Posterior cingulate gyrus (tissue), 11 donors: ENCODE results near the gene GRIK3.
"Not testable (repeated sequence)": the region's sequence is repeated elsewhere in the genome, so short reads cannot be mapped to it uniquely, and the experiment has no call there.

ENCODE experiments used
- DNase-seq, 10 donors: peaks; one replicate each; pipeline versions ENCODE4 v3.0.0 to v3.0.0-alpha.2; 2020 to 2021; ENCODE audit warnings: mixed read lengths in 3 of 10
- intact Hi-C: fragments of 100-400 bp; cut with DNase I; formaldehyde crosslinking; loops from one replicate; pipeline ENCODE4 v1.15.1; 2023

Gene GRIK3

DNA sequence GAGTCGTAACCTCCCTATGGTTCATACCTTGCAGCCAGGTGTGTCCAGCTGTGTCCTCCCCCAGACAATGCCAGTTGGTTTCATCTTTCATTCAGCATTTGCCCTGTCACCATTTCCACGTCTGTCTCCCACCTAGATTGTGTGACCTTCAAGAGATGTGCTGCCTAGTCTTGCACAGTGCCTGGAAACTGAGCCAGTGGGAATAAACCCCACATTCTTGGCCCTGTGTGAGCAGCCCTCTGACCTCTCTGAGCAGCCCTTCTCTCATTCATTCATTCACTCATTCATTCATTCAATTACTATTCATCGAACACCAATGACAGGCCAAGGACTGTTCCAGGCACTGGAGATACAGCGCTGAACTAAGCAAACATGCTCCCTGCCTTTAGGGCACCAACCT lies 115.7 kb downstream of the GRIK3 start:
- intact Hi-C loops, result no loop called here
- DNase-seq, result no peak

DNA sequence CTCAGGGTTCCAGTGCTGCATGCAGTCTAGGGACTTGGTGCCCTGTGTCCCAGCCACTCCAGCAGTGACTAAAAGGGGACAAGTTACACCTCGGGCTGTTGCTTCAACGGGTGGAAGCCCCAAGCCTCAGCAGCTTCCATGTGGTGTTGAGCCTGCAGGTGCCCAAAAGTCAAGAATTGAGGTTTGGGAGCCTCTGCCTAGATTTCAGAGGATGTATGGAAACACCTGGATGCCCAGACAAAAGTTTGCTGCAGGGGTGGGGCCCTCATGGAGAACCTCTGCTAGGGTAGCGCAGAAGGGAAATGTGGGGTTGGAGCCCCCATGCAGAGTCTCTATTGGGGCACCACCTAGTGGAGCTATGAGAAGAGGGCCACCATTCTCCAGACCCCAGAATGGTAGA lies 117.8 kb downstream of the GRIK3 start:
- DNase-seq, intact Hi-C loops: not testable (repeated sequence)

DNA sequence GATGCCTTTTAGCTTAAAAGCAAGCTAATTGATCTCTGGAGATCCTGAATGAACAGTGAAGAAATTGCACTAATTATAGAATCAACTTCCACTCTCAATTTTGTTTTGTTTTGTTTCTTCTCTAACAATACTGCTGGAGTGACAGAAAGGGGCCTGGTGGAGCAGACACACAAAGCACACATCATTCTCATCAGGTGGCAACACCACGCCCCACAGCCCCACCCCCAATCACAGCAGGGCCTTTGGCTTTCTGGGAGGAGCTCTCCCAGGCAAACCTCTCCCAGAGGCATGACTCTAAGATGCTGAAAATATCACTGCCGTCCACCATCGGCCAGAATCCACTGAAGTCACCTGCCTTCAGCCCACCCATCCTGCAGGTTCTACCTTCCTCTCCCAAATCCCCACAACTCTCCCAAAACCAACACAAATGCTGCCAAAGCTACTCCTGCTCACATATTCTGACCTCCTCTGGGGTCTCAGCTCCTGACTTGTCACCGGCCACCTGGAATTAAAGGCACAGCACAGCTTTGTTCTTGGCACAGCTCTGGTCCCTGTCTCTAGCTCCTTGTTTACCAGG lies 120.7 kb downstream of the GRIK3 start:
- intact Hi-C loops, result no loop called here

DNA sequence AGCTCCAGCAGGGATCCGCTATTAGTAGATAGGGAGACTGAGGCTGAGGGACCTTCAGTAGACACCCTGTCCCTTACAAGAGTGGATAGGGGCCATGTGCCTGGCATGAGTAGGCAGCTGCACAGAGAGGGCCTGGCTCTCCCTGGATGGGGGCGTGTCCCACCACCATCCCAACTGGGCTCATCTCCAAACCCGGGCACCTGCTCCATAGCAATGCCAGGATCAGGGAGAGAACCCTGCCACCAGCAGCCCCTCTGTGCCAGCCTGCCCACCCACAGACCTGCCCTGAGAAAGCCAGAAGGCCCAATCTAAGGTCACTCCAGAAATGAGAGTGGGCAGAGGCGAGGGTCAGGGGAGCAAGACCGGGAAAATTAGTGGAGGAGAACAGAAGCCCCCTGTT lies 121.3 kb downstream of the GRIK3 start:
- no peak for DNase-seq
- intact Hi-C loops, result no loop called here

More for the DNA sequence above, 120.7 kb downstream of the GRIK3 start:
- DNase-seq, result no peak

DNA sequence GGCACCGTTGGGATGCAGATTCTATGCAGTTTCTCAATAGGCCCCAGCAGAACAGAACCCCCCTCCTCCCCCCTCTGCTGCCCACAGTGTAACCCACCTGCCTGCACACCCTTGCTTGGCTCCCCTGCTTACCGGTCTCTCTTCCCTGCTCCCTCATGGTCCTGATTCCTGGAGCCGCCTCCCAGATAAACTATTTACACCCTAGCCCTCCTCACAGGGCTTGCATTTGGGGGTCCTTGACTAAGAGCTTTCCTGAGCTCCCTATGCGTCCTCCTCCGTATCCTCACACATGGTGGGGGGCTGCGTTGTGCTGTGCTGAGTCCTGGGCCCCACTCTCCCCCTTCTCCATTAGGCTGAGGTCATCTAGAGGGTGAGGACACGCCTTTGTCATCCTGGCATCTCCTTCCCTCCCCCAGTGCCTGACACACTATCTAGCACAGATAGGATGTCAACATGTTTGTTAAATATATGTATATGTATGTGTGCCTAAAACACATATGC lies 121.9 kb downstream of the GRIK3 start:
- DNase-seq, result no peak
- intact Hi-C loops, result no loop called here

DNA sequence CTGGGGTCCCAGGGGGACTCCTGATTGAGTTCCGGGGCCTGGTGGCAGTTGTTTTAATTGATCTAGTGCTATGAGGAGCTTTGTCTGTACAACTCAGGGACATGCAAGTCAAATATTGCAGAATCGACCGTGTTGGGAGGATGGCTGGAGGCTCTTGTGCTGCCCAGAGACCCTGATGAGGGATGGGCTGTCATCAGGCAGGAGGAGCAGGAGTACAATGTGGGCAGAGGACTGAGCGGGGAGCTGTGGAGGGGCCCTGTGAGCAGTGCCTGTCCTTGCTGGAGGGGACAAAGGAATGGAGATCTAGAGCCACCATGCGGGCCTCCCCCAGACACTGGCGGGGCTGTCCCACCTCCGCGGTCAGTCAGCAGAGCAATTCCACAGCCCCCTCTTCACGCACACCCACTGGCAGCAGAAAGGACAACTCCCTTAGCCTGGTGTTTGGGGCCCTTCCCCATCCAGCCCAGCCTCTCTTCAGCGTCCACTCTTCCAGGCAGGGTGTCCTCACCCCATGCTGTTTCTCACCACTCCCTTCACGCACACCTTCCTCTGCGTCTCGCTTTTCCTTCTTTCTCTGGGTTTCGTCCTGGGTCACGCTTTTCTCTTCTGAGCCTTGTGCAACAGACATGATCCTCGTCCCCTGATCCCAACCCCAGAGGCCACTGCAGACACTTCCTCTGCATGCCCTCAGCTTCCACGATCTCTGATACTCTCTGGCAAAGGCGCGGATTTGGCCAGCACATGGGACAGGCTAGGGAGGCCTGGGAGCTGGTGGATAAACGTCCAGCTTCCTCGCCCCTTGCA lies 122.6 kb downstream of the GRIK3 start:
- no peak for DNase-seq
- intact Hi-C loops, result no loop called here

DNA sequence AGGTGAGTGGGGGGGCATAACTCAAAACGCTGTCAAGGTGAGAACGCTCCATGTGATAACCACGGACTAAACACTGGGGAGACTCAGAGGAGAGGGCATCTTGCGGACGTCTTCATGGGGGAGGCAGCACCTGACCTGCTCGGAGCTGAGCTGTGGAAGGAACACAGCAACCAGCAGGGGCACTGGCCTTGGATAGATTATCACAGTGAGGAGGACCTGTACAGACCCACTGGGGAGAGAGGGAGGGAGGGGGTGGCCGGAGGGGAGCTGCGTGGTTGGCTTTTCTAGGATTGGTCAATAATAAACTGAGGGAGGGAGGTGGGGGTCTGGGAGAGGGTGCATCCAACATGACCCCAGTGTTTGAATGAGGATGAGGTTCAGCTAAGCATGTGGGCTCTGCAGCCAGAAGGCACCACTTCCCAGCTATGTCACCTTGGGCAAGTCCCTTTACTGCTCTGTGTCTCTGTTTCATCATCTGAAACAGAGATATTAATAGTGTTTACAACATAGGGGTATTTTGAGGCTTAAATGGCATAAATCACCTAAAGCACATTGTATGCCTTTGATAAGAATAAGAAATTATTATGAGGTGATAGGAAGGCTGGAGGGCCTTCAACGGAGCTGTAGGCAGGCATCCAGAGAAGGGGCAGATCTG lies 123.3 kb downstream of the GRIK3 start:
- intact Hi-C loops, result no loop called here
- DNase-seq, result no peak

DNA sequence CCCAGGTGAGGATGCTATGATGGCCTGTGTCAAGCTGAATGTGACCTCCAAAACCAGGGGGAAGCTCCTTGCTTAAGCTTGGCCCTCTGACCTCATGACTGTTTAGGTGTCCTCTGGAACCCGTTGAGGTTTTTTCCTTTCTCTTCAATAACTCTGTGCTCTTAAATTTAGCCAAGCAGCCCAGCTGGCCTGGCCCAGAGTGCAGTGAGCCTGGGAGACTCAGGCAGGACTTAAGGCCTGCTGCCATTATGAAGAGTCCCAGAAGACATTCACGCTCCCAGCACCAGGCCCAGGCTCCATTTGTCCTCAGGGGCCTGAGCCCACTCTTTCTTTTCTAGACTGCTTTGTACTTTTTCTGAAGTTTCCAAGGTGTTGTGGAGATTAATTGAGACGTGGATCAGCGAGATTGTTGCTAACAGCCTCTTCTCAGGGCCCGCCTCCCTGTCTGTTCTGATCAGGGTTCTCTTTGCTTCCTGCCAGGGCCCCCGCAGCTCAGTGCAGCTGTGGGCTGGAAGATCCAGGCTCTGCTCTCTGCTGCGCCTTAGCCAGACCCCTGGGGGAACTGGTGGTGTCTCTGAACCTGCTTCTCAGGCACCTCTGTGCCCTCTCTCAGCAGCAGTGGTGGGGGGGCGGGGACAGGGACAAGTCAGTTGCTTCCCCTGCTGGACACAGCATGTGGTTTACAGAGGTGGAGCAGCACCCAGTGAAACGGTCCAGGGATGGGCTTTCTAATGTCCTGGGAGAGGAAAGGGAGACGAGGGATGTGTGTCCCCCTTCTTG lies 124.2 kb downstream of the GRIK3 start:
- intact Hi-C loops, result no loop called here
- DNase-seq, result no peak

DNA sequence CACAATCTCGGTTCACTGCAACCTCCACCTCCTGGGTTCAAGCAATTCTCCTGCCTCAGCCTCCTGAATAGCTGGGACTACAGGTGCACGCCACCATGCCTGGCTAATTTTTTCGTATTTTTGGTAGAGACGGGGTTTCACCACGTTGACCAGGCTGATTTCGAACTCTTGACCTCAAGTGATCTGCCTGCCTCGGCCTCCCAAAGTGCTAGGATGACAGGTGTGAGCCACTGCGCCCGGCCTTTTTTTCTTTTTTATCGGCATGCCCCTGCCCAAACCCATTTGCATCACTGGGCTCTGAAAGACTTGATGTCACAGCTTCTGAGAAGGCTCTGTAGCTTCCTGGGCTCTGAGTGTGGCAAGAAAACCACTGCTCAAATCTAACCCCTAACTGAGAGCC lies 125.0 kb downstream of the GRIK3 start:
- intact Hi-C loops, DNase-seq: not testable (repeated sequence)

DNA sequence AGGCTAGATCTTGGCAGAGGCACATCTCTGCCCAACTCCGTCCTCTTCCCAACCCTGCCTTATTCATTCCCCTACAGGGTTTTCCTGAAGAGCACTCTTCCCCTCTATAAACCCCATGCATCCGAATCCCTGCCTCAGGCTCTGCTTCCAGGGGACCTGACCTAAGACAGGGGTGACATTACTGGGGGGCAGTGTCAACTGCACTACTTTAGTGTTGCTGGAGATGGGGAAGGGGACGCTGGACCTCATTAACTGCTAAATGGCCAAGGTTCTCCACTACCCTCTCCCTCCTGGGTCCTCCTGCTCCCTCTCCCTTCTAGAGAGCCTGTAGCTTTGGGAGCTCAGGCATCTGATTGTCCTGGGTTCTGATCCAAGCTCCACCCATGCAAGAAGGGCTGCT lies 126.2 kb downstream of the GRIK3 start:
- intact Hi-C loops, result no loop called here

DNA sequence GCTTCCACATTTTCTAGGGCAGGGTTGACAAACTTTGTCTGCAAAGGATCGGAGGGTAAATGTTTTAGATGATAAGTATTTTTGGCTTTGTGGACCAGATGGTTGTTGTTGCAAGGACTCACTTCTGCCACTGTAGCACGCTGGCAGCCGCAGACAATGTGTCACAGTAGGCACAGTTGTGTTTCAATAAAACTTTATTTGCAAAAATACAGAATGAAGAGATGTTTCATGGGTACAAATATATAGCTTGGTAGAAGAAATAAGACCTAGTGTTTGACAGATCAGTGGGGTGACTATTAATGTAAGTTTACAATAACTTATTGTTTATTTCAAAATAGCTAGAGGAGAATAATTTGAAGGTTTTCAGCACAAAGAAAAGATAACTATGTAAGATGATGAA lies 127.8 kb downstream of the GRIK3 start:
- DNase-seq, result no peak
- intact Hi-C loops, result no loop called here

More for the DNA sequence above, 126.2 kb downstream of the GRIK3 start:
- DNase-seq, result no peak

DNA sequence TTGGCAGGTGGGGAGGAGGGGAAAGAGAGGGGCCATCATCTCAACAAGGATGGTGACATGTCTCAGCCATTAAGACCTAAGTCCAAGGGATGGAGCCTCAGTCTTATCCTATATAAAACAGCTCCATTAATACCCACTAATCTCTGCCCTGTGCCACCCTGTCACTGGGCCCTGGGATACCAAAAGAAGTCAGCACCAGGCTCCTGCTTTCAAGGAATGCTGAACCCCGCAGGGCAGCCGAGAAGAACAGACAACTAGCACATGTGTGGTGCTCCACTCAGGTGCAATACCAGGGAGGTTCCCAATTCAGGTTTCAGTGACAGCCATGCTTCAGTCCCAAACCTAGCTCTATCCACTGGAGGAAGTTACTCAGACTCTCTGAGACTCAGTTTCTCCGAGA lies 128.4 kb downstream of the GRIK3 start:
- DNase-seq, result no peak
- intact Hi-C loops, result no loop called here

DNA sequence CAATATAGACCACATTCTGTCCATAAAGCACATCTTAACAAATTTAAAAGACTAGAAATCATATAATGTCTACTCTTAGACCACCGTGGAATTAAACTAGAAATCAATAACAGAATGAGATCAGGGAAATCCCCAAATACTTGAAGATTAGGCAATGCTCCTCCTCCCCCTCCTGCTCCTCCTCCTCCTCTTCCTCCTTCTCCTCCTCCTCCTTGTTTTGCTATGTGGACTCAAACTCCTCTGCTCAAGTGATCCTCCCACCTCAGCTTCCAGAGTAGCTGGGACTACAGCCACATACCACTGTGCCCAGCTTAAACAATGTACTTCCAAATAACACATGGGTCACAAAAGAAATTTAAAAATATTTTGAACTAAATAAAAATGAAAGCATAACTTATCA lies 134.2 kb downstream of the GRIK3 start:
- DNase-seq, result no peak
- intact Hi-C loops, result no loop called here

DNA sequence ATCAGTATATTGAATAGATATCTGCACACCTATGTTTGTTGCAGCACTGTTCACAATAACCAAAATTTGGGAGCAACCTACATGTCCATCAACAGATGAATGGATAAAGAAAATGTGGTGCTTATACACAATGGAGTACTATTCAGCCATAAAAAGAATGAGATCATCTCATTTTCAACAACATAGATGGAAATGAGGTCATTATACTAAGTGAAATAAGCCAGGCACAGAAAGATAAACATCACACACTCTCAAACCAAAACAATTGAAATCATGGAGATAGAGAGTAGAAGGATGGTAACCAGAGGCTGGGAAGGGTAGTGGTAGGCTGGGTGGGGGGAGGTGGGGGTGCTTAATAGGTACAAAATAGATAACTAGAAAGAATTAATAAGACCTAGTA lies 136.5 kb downstream of the GRIK3 start:
- intact Hi-C loops, DNase-seq: not testable (repeated sequence)

DNA sequence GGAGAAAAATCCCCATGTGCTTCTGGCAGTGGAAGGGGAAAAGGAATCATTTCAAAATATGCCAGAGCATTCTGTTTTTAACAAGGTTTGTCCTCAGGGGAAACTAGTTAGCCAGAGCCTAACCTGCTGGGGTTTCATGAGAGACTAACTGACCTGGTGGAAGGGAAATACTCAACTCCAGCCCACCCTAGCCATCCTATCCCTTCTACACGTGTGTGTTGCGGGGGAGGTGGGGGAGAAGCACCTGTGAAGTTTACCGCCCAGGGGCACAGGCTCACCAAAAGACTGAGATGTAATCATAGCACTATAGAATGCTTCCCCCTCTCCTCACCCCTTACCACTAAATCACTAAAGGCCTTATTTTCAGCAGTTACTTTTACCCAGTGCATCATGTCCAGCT lies 139.5 kb downstream of the GRIK3 start:
- no peak for DNase-seq
- intact Hi-C loops, result no loop called here

DNA sequence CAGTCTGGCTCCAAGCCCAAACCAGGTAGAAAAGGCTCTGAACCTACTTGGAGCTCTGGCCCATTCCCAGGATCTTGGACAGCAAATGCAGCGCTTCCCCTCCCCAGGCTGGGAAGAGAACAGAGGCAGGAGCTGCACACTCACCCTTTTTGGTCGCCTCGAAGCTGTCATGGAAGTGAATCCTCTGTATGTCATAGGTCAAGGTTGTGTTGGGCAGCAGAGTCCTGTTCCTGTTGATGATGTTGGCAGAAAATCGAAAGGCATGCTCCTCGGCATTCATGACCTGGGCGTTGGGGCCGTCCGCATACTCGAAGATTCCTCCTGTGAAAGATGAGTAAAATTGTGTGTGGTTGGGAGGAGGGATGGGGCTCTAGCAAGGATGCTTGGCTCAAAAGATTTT lies 143.5 kb downstream of the GRIK3 start:
- intact Hi-C loops, result no loop called here
- DNase-seq, result no peak

DNA sequence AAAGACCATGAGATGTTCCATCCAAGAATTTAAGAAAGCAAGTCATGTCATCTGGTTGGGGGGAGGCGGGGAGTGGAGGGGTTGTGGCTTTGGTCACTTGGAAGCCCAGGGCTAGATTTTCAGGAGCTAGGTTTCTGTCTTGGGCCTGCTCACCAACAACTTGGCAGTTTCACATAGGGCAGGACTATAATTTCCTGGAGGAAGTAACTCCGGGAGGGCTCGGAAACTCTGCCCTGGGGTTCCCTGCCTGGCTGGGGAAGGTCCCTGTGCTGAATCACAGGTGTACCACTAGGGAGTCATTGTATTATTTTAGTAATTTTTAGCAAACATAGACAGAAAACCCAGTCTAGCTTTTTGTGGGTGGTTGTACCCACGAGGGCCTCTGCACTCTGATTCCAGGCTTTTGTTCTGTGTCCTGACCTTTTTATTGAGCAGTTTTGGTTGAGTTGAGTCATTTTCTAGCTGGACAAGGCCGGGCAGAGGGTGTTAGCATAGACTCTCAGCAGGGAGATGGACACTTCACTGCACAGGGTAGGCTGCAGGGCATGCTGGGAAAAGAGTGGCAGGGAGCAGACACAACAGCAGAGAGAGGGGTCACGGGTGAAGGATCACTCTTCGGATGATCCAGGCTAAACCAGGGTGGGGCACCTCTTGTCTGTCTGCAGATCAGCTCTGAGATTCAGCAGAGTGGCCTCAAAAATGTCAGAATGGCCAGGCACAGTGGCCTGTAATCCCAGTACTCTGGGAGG lies 144.7 kb downstream of the GRIK3 start:
- intact Hi-C loops, result no loop called here

DNA sequence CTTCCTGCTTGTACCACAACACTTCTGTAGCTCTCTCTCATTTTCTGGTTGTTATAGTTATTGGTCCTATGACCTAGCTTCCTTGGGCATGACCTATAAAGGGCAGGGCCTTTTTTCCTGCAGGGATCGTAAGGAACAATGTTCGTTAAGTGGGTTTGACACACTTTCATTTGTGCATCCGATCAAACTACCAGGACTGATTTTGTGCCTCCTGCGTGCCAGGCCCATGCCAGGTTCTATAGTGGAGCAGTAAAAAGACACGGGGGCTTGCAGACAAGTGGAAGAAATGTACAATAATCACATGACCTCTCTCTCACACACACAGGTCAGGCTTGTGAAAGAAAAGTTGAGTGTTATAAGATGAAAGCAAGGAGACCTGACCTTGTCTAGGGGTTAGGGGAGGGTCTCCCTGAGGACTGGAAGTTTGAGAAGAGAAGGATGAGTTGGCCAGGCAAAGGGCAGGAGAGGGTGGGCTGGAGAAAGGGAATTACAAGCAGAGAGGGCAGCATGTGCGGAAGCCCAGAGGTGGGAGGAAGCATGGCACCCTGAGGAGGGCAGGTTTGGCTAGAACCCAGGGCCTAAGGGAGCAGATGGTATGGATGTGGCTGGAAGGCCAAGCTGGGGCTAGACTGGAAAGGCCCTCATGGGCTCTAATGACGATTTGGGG lies 145.4 kb downstream of the GRIK3 start:
- no peak for DNase-seq

More for the DNA sequence above, 144.7 kb downstream of the GRIK3 start:
- no peak for DNase-seq

DNA sequence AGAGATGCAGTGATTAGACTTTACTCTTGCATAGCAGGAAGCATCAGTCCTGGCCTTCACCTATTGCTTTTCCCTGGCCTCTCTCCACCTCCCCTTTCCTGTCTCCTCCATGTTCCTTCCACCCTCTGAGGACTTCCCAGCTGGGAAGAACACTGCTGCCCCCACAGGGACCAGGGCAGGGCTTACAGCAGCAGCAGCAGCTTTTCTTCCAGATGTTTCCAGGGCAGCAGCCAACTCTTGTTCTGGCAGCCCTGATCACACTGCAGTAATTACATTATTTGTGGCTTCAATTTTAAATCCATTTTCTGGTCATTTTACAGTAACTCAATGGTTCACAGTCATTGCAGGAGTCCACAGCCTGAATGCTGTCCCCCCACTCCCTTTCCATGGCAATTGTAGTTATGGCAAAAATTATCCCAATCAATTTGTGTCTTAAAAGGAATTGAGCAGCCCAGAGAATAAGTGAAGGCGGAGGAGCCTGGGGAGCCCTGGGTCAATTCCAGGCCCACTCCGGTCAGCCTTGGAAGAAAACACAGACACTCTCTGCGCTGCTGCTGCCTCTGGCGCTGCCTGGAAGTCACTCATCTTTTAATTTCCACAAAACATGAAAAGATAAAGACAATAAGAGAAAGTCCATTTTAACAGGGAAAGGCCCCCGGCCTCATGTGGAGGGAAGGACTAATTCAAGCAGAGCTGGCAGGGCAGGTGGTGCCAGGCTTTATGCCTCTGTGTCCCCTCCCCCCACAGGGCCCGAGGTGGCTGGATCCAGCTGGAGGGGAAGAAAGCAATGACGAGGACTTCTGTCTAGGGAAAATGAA lies 148.6 kb downstream of the GRIK3 start:
- DNase-seq, result peak in 1 of 10 donors; percentile 29
- intact Hi-C loops, result no loop called here

More for the DNA sequence above, 145.4 kb downstream of the GRIK3 start:
- intact Hi-C loops, result no loop called here
